ENCODE measurements around the gene DUSP6. TPM values are rescaled to one million over a fixed set of nuclear protein-coding genes. Genes with fewer than 3 reads are reported as not detected.

Gene DUSP6
- total and polyA plus RNA-seq, 4 donors = 24.1 to 37.0 (median 35.3) TPM

- Histone ChIP-seq H3K36me3 (ENCODE audit: control insufficient read depth in 4 of 4, insufficient read depth in 3 of 4, low read depth in 1 of 4, low read length in 3 of 4) (peaks cover 0 to 22% (median 2%) of the 10 kb centered on the region in 4 donors), H3K27me3 (ENCODE audit: control insufficient read depth in 4 of 4, insufficient read depth in 4 of 4, low read length in 3 of 4) (no peaks in the 10 kb centered on the region), H3K9me3 (ENCODE audit: control insufficient read depth in 4 of 4, low read length in 3 of 4) (no peaks in the 10 kb centered on the region), H3K4me1 (ENCODE audit: control insufficient read depth in 4 of 4, insufficient read depth in 4 of 4, low read length in 3 of 4) (peaks cover 3 to 42% (median 35%) of the 10 kb centered on the region in 4 donors), H3K9ac (ENCODE audit: low read depth in 1 of 2, low read length in 2 of 2) (peak overlapping the region; percentile 98 to 100), H3K4me3 (ENCODE audit: low read depth in 1 of 3, low read length in 3 of 3) (peak overlapping the region; percentile 85 to 98 (median 98)), H3K27ac (ENCODE audit: low read depth in 1 of 2, low read length in 2 of 2) (peak overlapping the region; percentile 100)
- TF ChIP-seq ATF3 (IDR thresholded peaks at IDR 0.05) = no peak
- TF ChIP-seq ZBTB33 (IDR thresholded peaks at IDR 0.05) = no peak
- no peak for TF ChIP-seq JUND (IDR thresholded peaks at IDR 0.05)
- peak; percentile 71 for TF ChIP-seq REST (IDR thresholded peaks at IDR 0.05)
- WGBS = 2% methylated on average over 51 of the region's 51 CpGs
- no peak for DNase-seq (ENCODE audit: low spot score)
Observed at GRCh38 chr12:89350630-89351488, 1.4 kb downstream of the DUSP6 start.

- no peaks in the 10 kb centered on the region for H3K9me3 ChIP-seq (ENCODE audit: control insufficient read depth in 4 of 4, low read length in 3 of 4)
- H3K27me3 ChIP-seq (ENCODE audit: control insufficient read depth in 4 of 4, insufficient read depth in 4 of 4, low read length in 3 of 4) = no peaks in the 10 kb centered on the region
- H3K4me1 ChIP-seq (ENCODE audit: control insufficient read depth in 4 of 4, insufficient read depth in 4 of 4, low read length in 3 of 4) = peaks cover 8 to 42% (median 39%) of the 10 kb centered on the region in 4 donors
- 13% methylated on average over 7 of the region's 7 CpGs for WGBS
- H3K9ac ChIP-seq (ENCODE audit: low read depth in 1 of 2, low read length in 2 of 2) = peak overlapping the region; percentile 98 to 100
- peaks cover 0 to 22% (median 2%) of the 10 kb centered on the region in 4 donors for H3K36me3 ChIP-seq (ENCODE audit: control insufficient read depth in 4 of 4, insufficient read depth in 3 of 4, low read depth in 1 of 4, low read length in 3 of 4)
- H3K27ac ChIP-seq (ENCODE audit: low read depth in 1 of 2, low read length in 2 of 2) = peak overlapping the region; percentile 100
- TF ChIP-seq NR2F2 (IDR thresholded peaks at IDR 0.05) (no peak), HNF4A (conservative IDR thresholded peaks at IDR 0.05) (peak; percentile 41 to 42)
- peak overlapping the region; percentile 85 to 98 (median 98) for H3K4me3 ChIP-seq (ENCODE audit: low read depth in 1 of 3, low read length in 3 of 3)
- DNase-seq (ENCODE audit: low spot score) = no peak
Observed at GRCh38 chr12:89350260-89350629, 2.1 kb downstream of the DUSP6 start.

- H3K4me1 ChIP-seq (ENCODE audit: control insufficient read depth in 4 of 4, insufficient read depth in 4 of 4, low read length in 3 of 4) = peaks cover 10 to 46% (median 43%) of the 10 kb centered on the region in 4 donors
Observed at GRCh38 chr12:89349814-89350213, 2.5 kb downstream of the DUSP6 start.

More at GRCh38 chr12:89349814-89350213, 2.5 kb downstream of the DUSP6 start:
- Histone ChIP-seq H3K27me3 (ENCODE audit: control insufficient read depth in 4 of 4, insufficient read depth in 4 of 4, low read length in 3 of 4) (no peaks in the 10 kb centered on the region), H3K36me3 (ENCODE audit: control insufficient read depth in 4 of 4, insufficient read depth in 3 of 4, low read depth in 1 of 4, low read length in 3 of 4) (peaks cover 0 to 22% (median 2%) of the 10 kb centered on the region in 4 donors), H3K9me3 (ENCODE audit: control insufficient read depth in 4 of 4, low read length in 3 of 4) (no peaks in the 10 kb centered on the region), H3K4me3 (ENCODE audit: low read depth in 1 of 3, low read length in 3 of 3) (peak overlapping the region; percentile 85 to 98 (median 98)), H3K9ac (ENCODE audit: low read depth in 1 of 2, low read length in 2 of 2) (peak overlapping the region; percentile 98 to 100), H3K27ac (ENCODE audit: low read depth in 1 of 2, low read length in 2 of 2) (peak overlapping the region; percentile 100)
- 12% methylated on average over 6 of the region's 6 CpGs for WGBS
- no peak for DNase-seq (ENCODE audit: low spot score)
- peak; percentile 91 for TF ChIP-seq YY1 (IDR thresholded peaks at IDR 0.05)
- TF ChIP-seq MAX (IDR thresholded peaks at IDR 0.05) = peak; percentile 62
- peak in 1 of 2 donors; percentile 61 for TF ChIP-seq RAD21 (IDR thresholded peaks at IDR 0.05)
- no peak for TF ChIP-seq JUND (IDR thresholded peaks at IDR 0.05)
- no peak for TF ChIP-seq GABPA (IDR thresholded peaks at IDR 0.05 in 1 of 2, conservative IDR thresholded peaks at IDR 0.05 in 1 of 2)
- no peak for TF ChIP-seq EGR1 (IDR thresholded peaks at IDR 0.05; ENCODE audit: low read depth in 2 of 2)
- TF ChIP-seq NR2F2 (IDR thresholded peaks at IDR 0.05) = peak; percentile 37
- peak; percentile 5 for TF ChIP-seq SP1 (IDR thresholded peaks at IDR 0.05)
- TF ChIP-seq TAF1 (conservative IDR thresholded peaks at IDR 0.05) = peak; percentile 94

Measured in liver (tissue), 9 donors.